GM21390 (cell line): ENCODE results near the gene PPM1F.
"Not testable (repeated sequence)": the region's sequence is repeated elsewhere in the genome, so short reads cannot be mapped to it uniquely, and the experiment has no call there.

ENCODE experiments used
- ATAC-seq: cut with Tn5 transposase; IDR thresholded peaks from one replicate; pipeline ENCODE4 v1.9.1; 2021; ENCODE audit not compliant: unreplicated experiment

PPM1F gene

GRCh38 chr22:21942407-21943343 lies 10.0 kb downstream of the PPM1F start:
- no peak for ATAC-seq

- no peak for ATAC-seq
Measured at GRCh38 chr22:21941921-21942320, 10.7 kb downstream of the PPM1F start.

- ATAC-seq = no peak
Measured at GRCh38 chr22:21940521-21940920, 12.1 kb downstream of the PPM1F start.

- ATAC-seq = not testable (repeated sequence)
Measured at GRCh38 chr22:21939935-21940334, 12.7 kb downstream of the PPM1F start.

- ATAC-seq = no peak
Measured at GRCh38 chr22:21939461-21939913, 13.2 kb downstream of the PPM1F start.

- no peak for ATAC-seq
Measured at GRCh38 chr22:21938906-21939305, 13.7 kb downstream of the PPM1F start.

GRCh38 chr22:21938071-21938822 lies 14.4 kb downstream of the PPM1F start:
- peak; percentile 81 for ATAC-seq

GRCh38 chr22:21937821-21938070 lies 14.9 kb downstream of the PPM1F start:
- no peak for ATAC-seq

GRCh38 chr22:21937041-21937820 lies 15.4 kb downstream of the PPM1F start:
- no peak for ATAC-seq

GRCh38 chr22:21936151-21936775 lies 16.4 kb downstream of the PPM1F start:
- no peak for ATAC-seq

- no peak for ATAC-seq
Measured at GRCh38 chr22:21933910-21934309, 18.7 kb downstream of the PPM1F start.

GRCh38 chr22:21933413-21933812 lies 19.2 kb downstream of the PPM1F start:
- ATAC-seq = no peak

- no peak for ATAC-seq
Measured at GRCh38 chr22:21932347-21932746, 20.3 kb downstream of the PPM1F start.

GRCh38 chr22:21931056-21931455 lies 21.6 kb downstream of the PPM1F start:
- ATAC-seq = no peak

GRCh38 chr22:21929253-21929652 lies 23.4 kb downstream of the PPM1F start:
- ATAC-seq = no peak

- ATAC-seq = no peak
Measured at GRCh38 chr22:21928048-21928447, 24.6 kb downstream of the PPM1F start.

- ATAC-seq = no peak
Measured at GRCh38 chr22:21927174-21927823, 25.3 kb downstream of the PPM1F start.

- ATAC-seq = no peak
Measured at GRCh38 chr22:21926728-21927127, 25.9 kb downstream of the PPM1F start.

- no peak for ATAC-seq
Measured at GRCh38 chr22:21923163-21923561, 29.5 kb downstream of the PPM1F start.

- ATAC-seq = no peak
Measured at GRCh38 chr22:21922370-21923162, 30.1 kb downstream of the PPM1F start.
